Neural cell (in vitro differentiated cells): ENCODE measurements around the gene PNPLA6. TPM values are rescaled to one million over a fixed set of nuclear protein-coding genes. Genes with fewer than 3 reads are reported as not detected.

Experiments used
- H2AFZ ChIP-seq: fragments of 200-600, 300-800 bp; sonication (generic), shearing (Covaris generic); 2 replicates; pipeline ENCODE4 v1.6.0; 2014; ENCODE audit warnings: low read depth, mild to moderate bottlenecking, antibody characterized with exemption, low read length, moderate library complexity
- H3F3A ChIP-seq: fragments of 200-600 bp; shearing (Covaris generic); 2 replicates; pipeline ENCODE4 v1.6.1; 2016; ENCODE audit warnings: mild to moderate bottlenecking, moderate library complexity, mixed read lengths, antibody characterized with exemption, low read length; ENCODE audit not compliant: insufficient read depth, poor library complexity, severe bottlenecking
- H3K27ac ChIP-seq: fragments of 200-600, 300-800 bp; sonication (generic), shearing (Covaris generic); 2 replicates; pipeline ENCODE4 v1.5.1; 2014; ENCODE audit warnings: mild to moderate bottlenecking, low read length, moderate library complexity
- H3K27me3 ChIP-seq: fragments of 300-800, 200-600 bp; sonication (generic), shearing (Covaris generic); 2 replicates; pipeline ENCODE4 v1.6.0; 2014; ENCODE audit warnings: mild to moderate bottlenecking, low read depth, low read length, moderate library complexity; ENCODE audit not compliant: insufficient read depth
- H3K36me3 ChIP-seq: fragments of 300-800, 200-600 bp; sonication (generic), shearing (Covaris generic); 2 replicates; pipeline ENCODE4 v1.5.1; 2014; ENCODE audit warnings: mild to moderate bottlenecking, antibody characterized with exemption, low read length, moderate library complexity; ENCODE audit not compliant: insufficient read depth
- H3K4me2 ChIP-seq: fragments of 300-800, 200-600 bp; sonication (generic), shearing (Covaris generic); 2 replicates; pipeline ENCODE4 v1.6.0; 2014; ENCODE audit warnings: mild to moderate bottlenecking, low read length
- H3K4me3 ChIP-seq: fragments of 300-800, 200-600 bp; sonication (generic), shearing (Covaris generic); 2 replicates; pipeline ENCODE4 v1.5.1; 2014; ENCODE audit warnings: mild to moderate bottlenecking, low read length, moderate library complexity
- H3K79me2 ChIP-seq: fragments of 200-600 bp; shearing (Covaris generic); replicated peaks from 2 replicates; pipeline ENCODE4 v1.6.0; 2014; ENCODE audit warnings: mild to moderate bottlenecking, low read length, moderate library complexity; ENCODE audit not compliant: insufficient read depth
- H3K9ac ChIP-seq: fragments of 300-800, 200-600 bp; sonication (generic), shearing (Covaris generic); 2 replicates; pipeline ENCODE4 v1.6.1; 2016; ENCODE audit warnings: mild to moderate bottlenecking, low read length, mixed read lengths
- H3K9me2 ChIP-seq: fragments of 200-600 bp; shearing (Covaris generic); 2 replicates; pipeline ENCODE4 v1.6.1; 2016; ENCODE audit warnings: mild to moderate bottlenecking, low read length, mixed read lengths; ENCODE audit not compliant: insufficient read depth
- H3K9me3 ChIP-seq: fragments of 200-600, 300-800 bp; sonication (generic), shearing (Covaris generic); 2 replicates; pipeline ENCODE4 v1.6.1; 2016; ENCODE audit warnings: mild to moderate bottlenecking, mixed run types, low read length, moderate library complexity, mixed read lengths
- H4K20me1 ChIP-seq: fragments of 200-600 bp; shearing (Covaris generic); 2 replicates; pipeline ENCODE4 v1.6.1; 2016; ENCODE audit warnings: mild to moderate bottlenecking, mixed run types; ENCODE audit not compliant: insufficient read depth
- CTCF ChIP-seq: fragments of 450-650 bp; IDR thresholded peaks from 2 replicates; pipeline ENCODE4 v1.5.1; 2014; ENCODE audit warnings: antibody characterized with exemption, mild to moderate bottlenecking, moderate library complexity; ENCODE audit not compliant: poor library complexity, severe bottlenecking
- EP300 ChIP-seq: fragments of 450-650 bp; conservative IDR thresholded peaks from 2 replicates; pipeline ENCODE4 v1.6.1; 2014; ENCODE audit warnings: antibody characterized with exemption, mild to moderate bottlenecking, moderate library complexity; ENCODE audit not compliant: poor library complexity, severe bottlenecking
- EZH2 ChIP-seq: fragments of 200-600, 300-800 bp; shearing (Covaris generic), sonication (generic); IDR thresholded peaks from 2 replicates; pipeline ENCODE4 v1.6.1; 2014; ENCODE audit warnings: antibody characterized with exemption, low read length, borderline replicate concordance, mild to moderate bottlenecking; ENCODE audit not compliant: insufficient read depth, poor library complexity, severe bottlenecking
- MXI1 ChIP-seq: fragments of 450-650 bp; conservative IDR thresholded peaks from 2 replicates; pipeline ENCODE4 v1.6.1; 2014; ENCODE audit warnings: antibody characterized with exemption, mild to moderate bottlenecking; ENCODE audit not compliant: poor library complexity, severe bottlenecking
- POLR2AphosphoS5 ChIP-seq: IDR thresholded peaks from 2 replicates; pipeline ENCODE4 v1.6.1; 2012
- RAD21 ChIP-seq: fragments of 450-650 bp; conservative IDR thresholded peaks from 2 replicates; pipeline ENCODE4 v1.6.1; 2014; ENCODE audit warnings: antibody characterized with exemption, mild to moderate bottlenecking, moderate library complexity
- SMC3 ChIP-seq: fragments of 450-650 bp; conservative IDR thresholded peaks from 2 replicates; pipeline ENCODE4 v1.6.1; 2014; ENCODE audit warnings: antibody characterized with exemption, mild to moderate bottlenecking, moderate library complexity; ENCODE audit not compliant: poor library complexity
- TAF1 ChIP-seq: IDR thresholded peaks from 2 replicates; pipeline ENCODE4 v1.6.1; 2012; ENCODE audit warnings: low read depth
- polyA plus RNA-seq: library from polyadenylated mRNA; depleted of rRNA; stranded (reverse); fragments of >200 nt; gene quantifications from 2 replicates; pipeline ENCODE4 v1.2.3, GENCODE V29; 2014
- TF ChIP-seq, protein P1 (sequence below): IDR thresholded peaks from 2 replicates; pipeline ENCODE4 v1.6.1; 2012; ENCODE audit warnings: borderline replicate concordance

The PNPLA6 gene
- polyA plus RNA-seq, 1 donor from 2014 or later = 10.8 TPM

DNA sequence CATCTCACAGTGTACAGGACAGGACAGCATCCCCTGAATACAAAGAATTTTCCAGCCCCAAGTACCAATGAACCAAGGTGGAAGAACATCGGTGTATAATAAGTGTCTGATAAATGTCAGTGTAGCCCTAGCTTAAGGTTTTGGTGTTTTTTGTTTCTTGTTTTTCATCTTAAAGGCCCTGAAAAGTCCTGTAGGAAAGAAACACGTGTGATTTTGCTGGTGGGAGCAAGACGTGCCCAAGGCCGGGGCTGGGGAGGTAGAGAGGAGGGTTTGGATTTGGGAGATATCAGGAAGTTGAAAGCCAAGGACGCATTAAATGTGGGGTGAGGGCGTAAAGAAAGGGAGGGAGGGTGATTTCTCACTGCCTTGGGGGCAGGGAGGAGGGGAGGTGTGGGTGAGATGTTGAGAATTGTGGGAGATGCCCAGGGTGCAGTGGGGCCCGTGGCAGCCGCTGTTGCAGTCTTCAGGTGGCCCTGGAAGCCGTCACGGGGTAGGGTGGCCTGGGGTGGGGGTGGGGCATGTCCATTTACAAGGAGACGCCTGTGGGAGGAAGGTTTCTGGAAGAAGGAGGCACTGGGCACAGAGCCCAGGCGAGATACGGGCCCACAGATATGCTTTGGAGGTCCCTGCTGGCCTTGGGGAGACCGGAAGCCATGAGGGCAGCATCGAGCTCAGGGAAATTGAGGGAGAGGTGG, 66.9 kb downstream of the PNPLA6 start:
- Histone ChIP-seq H3F3A (no peaks in the 10 kb centered on the region), H2AFZ (no peak overlapping the region), H3K4me3 (no peak overlapping the region), H3K79me2 (peaks cover 12% of the 10 kb centered on the region), H3K4me2 (no peak overlapping the region), H3K27ac (no peak overlapping the region), H3K36me3 (no peaks in the 10 kb centered on the region), H3K27me3 (no peaks in the 10 kb centered on the region), H3K9ac (no peak overlapping the region), H3K9me2 (no peaks in the 10 kb centered on the region), H3K9me3 (no peaks in the 10 kb centered on the region), H4K20me1 (no peaks in the 10 kb centered on the region)
- TF ChIP-seq, protein P1, sequence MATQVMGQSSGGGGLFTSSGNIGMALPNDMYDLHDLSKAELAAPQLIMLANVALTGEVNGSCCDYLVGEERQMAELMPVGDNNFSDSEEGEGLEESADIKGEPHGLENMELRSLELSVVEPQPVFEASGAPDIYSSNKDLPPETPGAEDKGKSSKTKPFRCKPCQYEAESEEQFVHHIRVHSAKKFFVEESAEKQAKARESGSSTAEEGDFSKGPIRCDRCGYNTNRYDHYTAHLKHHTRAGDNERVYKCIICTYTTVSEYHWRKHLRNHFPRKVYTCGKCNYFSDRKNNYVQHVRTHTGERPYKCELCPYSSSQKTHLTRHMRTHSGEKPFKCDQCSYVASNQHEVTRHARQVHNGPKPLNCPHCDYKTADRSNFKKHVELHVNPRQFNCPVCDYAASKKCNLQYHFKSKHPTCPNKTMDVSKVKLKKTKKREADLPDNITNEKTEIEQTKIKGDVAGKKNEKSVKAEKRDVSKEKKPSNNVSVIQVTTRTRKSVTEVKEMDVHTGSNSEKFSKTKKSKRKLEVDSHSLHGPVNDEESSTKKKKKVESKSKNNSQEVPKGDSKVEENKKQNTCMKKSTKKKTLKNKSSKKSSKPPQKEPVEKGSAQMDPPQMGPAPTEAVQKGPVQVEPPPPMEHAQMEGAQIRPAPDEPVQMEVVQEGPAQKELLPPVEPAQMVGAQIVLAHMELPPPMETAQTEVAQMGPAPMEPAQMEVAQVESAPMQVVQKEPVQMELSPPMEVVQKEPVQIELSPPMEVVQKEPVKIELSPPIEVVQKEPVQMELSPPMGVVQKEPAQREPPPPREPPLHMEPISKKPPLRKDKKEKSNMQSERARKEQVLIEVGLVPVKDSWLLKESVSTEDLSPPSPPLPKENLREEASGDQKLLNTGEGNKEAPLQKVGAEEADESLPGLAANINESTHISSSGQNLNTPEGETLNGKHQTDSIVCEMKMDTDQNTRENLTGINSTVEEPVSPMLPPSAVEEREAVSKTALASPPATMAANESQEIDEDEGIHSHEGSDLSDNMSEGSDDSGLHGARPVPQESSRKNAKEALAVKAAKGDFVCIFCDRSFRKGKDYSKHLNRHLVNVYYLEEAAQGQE = no peak
- no peak for TF ChIP-seq RAD21
- TF ChIP-seq CTCF = no peak
- no peak for TF ChIP-seq MXI1
- no peak for TF ChIP-seq SMC3
- TF ChIP-seq POLR2AphosphoS5 = no peak
- TF ChIP-seq TAF1 = no peak
- TF ChIP-seq EZH2 = no peak
- TF ChIP-seq EP300 = no peak

DNA sequence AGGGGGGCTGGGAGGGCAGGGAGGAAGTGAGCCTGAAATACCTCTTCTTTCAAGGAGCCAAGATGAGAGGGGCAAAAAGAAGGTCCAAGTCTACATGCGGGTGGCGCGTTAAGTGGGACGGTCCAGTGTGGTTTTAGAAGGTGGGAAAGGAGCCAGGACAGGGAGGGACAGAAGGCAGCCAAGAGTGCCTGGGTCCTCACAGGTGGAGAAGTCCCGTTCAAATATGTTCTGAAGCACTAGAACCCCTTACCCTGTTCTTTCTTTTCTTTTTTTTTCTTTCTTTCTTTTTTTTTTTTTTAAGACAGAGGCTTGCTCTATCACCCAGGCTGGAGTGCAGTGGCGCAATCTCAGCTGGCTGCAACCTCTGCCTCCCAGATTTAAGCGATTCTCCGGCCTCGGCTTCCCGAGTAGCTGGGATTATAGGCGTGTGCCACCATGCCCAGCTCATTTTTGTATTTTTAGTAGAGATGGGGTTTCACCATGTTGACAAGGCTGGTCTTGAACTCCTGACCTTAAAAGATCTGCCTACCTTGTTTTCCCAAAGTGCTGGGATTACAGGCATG, 67.5 kb downstream of the PNPLA6 start:
- H3F3A ChIP-seq = no peaks in the 10 kb centered on the region
- H3K9me3 ChIP-seq = no peaks in the 10 kb centered on the region
- H3K4me3 ChIP-seq = no peak overlapping the region
- H3K27me3 ChIP-seq = no peaks in the 10 kb centered on the region
- H3K36me3 ChIP-seq = no peaks in the 10 kb centered on the region
- H3K9me2 ChIP-seq = no peaks in the 10 kb centered on the region
- H3K4me2 ChIP-seq = no peak overlapping the region
- H3K79me2 ChIP-seq = peaks cover 9% of the 10 kb centered on the region
- no peaks in the 10 kb centered on the region for H4K20me1 ChIP-seq
- no peak overlapping the region for H2AFZ ChIP-seq
- TF ChIP-seq CTCF (no peak), MXI1 (no peak), SMC3 (no peak), TAF1 (no peak), POLR2AphosphoS5 (no peak), EP300 (no peak), RAD21 (no peak), EZH2 (no peak)
- TF ChIP-seq, protein P1 = no peak
- no peak overlapping the region for H3K27ac ChIP-seq
- no peak overlapping the region for H3K9ac ChIP-seq
